ENCODE data around the gene MYH10.

The MYH10 gene

GRCh38 chr17:8518850-8519249, 111.7 kb downstream of the MYH10 start:
- DNase-seq: no peak
- in situ Hi-C loops (cut with HindIII; ENCODE audit: low pct_ligation_motif_present, low pct_unique_long_range_greater_than_20kb, low sequenced_read_pairs): no loop called here

- in situ Hi-C loops (cut with HindIII; ENCODE audit: low pct_ligation_motif_present, low pct_unique_long_range_greater_than_20kb, low sequenced_read_pairs): no loop called here
- no peak for DNase-seq
Observed at GRCh38 chr17:8518326-8518725, 112.2 kb downstream of the MYH10 start.

- DNase-seq: no peak
- in situ Hi-C loops (cut with HindIII; ENCODE audit: low pct_ligation_motif_present, low pct_unique_long_range_greater_than_20kb, low sequenced_read_pairs): no loop called here
Observed at GRCh38 chr17:8514801-8515200, 115.7 kb downstream of the MYH10 start.

- in situ Hi-C loops (cut with HindIII; ENCODE audit: low pct_ligation_motif_present, low pct_unique_long_range_greater_than_20kb, low sequenced_read_pairs): no loop called here
- no peak for DNase-seq
Observed at GRCh38 chr17:8506145-8506544, 124.4 kb downstream of the MYH10 start.

- in situ Hi-C loops (cut with HindIII; ENCODE audit: low pct_ligation_motif_present, low pct_unique_long_range_greater_than_20kb, low sequenced_read_pairs): no loop called here
- no peak for DNase-seq
Observed at GRCh38 chr17:8504460-8505207, 125.9 kb downstream of the MYH10 start.

GRCh38 chr17:8503807-8504206, 126.7 kb downstream of the MYH10 start:
- no peak for DNase-seq
- in situ Hi-C loops (cut with HindIII; ENCODE audit: low pct_ligation_motif_present, low pct_unique_long_range_greater_than_20kb, low sequenced_read_pairs): no loop called here

GRCh38 chr17:8503368-8503767, 127.2 kb downstream of the MYH10 start:
- in situ Hi-C loops (cut with HindIII; ENCODE audit: low pct_ligation_motif_present, low pct_unique_long_range_greater_than_20kb, low sequenced_read_pairs): no loop called here

GRCh38 chr17:8502126-8502525, 128.4 kb downstream of the MYH10 start:
- in situ Hi-C loops (cut with HindIII; ENCODE audit: low pct_ligation_motif_present, low pct_unique_long_range_greater_than_20kb, low sequenced_read_pairs): no loop called here
- DNase-seq: no peak

More at GRCh38 chr17:8503368-8503767, 127.2 kb downstream of the MYH10 start:
- no peak for DNase-seq

GRCh38 chr17:8500609-8501008, 129.9 kb downstream of the MYH10 start:
- in situ Hi-C loops (cut with HindIII; ENCODE audit: low pct_ligation_motif_present, low pct_unique_long_range_greater_than_20kb, low sequenced_read_pairs): no loop called here
- DNase-seq: no peak

- in situ Hi-C loops (cut with HindIII; ENCODE audit: low pct_ligation_motif_present, low pct_unique_long_range_greater_than_20kb, low sequenced_read_pairs): no loop called here
- no peak for DNase-seq
Observed at GRCh38 chr17:8499614-8500013, 130.9 kb downstream of the MYH10 start.

- no peak for DNase-seq
- in situ Hi-C loops (cut with HindIII; ENCODE audit: low pct_ligation_motif_present, low pct_unique_long_range_greater_than_20kb, low sequenced_read_pairs): no loop called here
Observed at GRCh38 chr17:8499171-8499570, 131.4 kb downstream of the MYH10 start.

GRCh38 chr17:8496081-8496480, 134.4 kb downstream of the MYH10 start:
- no peak for DNase-seq
- in situ Hi-C loops (cut with HindIII; ENCODE audit: low pct_ligation_motif_present, low pct_unique_long_range_greater_than_20kb, low sequenced_read_pairs): no loop called here

GRCh38 chr17:8494506-8495111, 135.9 kb downstream of the MYH10 start:
- no peak for DNase-seq
- in situ Hi-C loops (cut with HindIII; ENCODE audit: low pct_ligation_motif_present, low pct_unique_long_range_greater_than_20kb, low sequenced_read_pairs): no loop called here

GRCh38 chr17:8494021-8494420, 136.5 kb downstream of the MYH10 start:
- in situ Hi-C loops (cut with HindIII; ENCODE audit: low pct_ligation_motif_present, low pct_unique_long_range_greater_than_20kb, low sequenced_read_pairs): no loop called here
- DNase-seq: no peak

GRCh38 chr17:8492121-8492520, 138.4 kb downstream of the MYH10 start:
- in situ Hi-C loops (cut with HindIII; ENCODE audit: low pct_ligation_motif_present, low pct_unique_long_range_greater_than_20kb, low sequenced_read_pairs): no loop called here
- no peak for DNase-seq

- no peak for DNase-seq
- in situ Hi-C loops (cut with HindIII; ENCODE audit: low pct_ligation_motif_present, low pct_unique_long_range_greater_than_20kb, low sequenced_read_pairs): no loop called here
Observed at GRCh38 chr17:8490256-8491023, 140.1 kb downstream of the MYH10 start.

GRCh38 chr17:8489841-8490240, 140.7 kb downstream of the MYH10 start:
- DNase-seq: no peak
- in situ Hi-C loops (cut with HindIII; ENCODE audit: low pct_ligation_motif_present, low pct_unique_long_range_greater_than_20kb, low sequenced_read_pairs): no loop called here

GRCh38 chr17:8488901-8489300, 141.6 kb downstream of the MYH10 start:
- in situ Hi-C loops (cut with HindIII; ENCODE audit: low pct_ligation_motif_present, low pct_unique_long_range_greater_than_20kb, low sequenced_read_pairs): no loop called here

GRCh38 chr17:8488491-8488890, 142.0 kb downstream of the MYH10 start:
- DNase-seq: no peak
- in situ Hi-C loops (cut with HindIII; ENCODE audit: low pct_ligation_motif_present, low pct_unique_long_range_greater_than_20kb, low sequenced_read_pairs): no loop called here

More at GRCh38 chr17:8488901-8489300, 141.6 kb downstream of the MYH10 start:
- peak; percentile 74 for DNase-seq
